GM12872 (cell line): ENCODE results near the gene NRBP1.

Experiments
- TF ChIP-seq, protein P1 (sequence below): IDR thresholded peaks from 3 replicates; pipeline ENCODE4 v1.5.1; 2011; ENCODE audit warnings: low read depth, mild to moderate bottlenecking, low read length, moderate library complexity; ENCODE audit not compliant: insufficient read depth

NRBP1 gene

GRCh38 chr2:27409321-27410073 lies 18.9 kb upstream of the NRBP1 start, which contains the start of gene PPM1G:
Gene PPM1G, minus strand, starts transcription at chr2:27409591. Its CDS starts 169 bp downstream, at chr2:27409422.
- TF ChIP-seq, protein P1, sequence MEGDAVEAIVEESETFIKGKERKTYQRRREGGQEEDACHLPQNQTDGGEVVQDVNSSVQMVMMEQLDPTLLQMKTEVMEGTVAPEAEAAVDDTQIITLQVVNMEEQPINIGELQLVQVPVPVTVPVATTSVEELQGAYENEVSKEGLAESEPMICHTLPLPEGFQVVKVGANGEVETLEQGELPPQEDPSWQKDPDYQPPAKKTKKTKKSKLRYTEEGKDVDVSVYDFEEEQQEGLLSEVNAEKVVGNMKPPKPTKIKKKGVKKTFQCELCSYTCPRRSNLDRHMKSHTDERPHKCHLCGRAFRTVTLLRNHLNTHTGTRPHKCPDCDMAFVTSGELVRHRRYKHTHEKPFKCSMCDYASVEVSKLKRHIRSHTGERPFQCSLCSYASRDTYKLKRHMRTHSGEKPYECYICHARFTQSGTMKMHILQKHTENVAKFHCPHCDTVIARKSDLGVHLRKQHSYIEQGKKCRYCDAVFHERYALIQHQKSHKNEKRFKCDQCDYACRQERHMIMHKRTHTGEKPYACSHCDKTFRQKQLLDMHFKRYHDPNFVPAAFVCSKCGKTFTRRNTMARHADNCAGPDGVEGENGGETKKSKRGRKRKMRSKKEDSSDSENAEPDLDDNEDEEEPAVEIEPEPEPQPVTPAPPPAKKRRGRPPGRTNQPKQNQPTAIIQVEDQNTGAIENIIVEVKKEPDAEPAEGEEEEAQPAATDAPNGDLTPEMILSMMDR = no peak

DNA sequence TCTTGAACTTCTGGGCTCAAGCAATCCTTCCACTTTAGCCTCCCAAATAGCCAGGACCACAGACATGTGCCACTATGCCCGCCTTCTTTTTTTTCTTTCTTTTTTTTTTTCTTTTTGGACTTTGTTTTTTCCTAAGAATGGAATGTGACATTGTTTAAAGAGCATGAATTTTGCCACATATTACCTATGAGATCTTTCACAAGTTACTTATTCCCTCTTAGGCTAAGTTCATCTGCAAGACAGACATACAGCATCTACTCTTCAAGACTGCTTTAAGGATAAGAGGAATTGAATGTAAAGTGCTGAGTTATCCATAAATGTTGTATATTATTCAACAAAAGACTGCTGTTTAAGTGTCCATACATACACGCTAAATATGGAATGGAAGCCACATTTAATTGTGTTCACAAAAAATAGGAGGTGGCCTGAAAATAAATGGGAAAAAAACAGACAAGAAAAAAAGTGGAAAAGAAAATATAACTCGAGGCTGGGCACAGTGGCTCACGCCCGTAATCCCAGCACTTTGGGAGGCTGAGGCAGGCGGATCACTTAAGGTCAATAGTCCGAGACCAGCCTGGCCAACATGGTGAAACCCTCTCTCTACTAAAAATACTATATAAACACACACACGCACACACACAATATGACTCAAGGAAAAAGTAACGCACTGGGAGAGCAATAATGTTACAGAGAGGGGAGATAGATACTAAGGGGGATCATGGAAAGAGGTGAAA lies 15.8 kb upstream of the NRBP1 start:
- TF ChIP-seq, protein P1 = no peak

DNA sequence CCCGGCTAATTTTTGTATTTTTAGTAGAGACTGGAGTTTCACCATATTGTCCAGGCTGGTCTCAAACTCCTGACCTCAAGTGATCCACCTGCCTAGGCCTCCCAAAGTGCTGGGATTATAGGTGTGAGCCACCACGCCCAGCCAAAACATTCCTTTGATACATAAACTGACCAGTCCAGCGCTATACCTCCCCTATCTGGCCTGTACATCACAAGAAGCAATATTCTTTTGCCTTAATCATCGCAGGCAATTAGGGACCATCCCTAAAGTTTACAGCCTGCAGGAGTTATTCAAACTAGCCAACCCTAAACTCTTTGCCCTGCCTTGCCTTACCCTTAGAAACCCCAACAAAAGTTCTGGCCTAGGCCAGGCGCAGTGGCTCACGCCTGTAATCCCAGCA lies 12.3 kb upstream of the NRBP1 start:
- TF ChIP-seq, protein P1 = no peak

DNA sequence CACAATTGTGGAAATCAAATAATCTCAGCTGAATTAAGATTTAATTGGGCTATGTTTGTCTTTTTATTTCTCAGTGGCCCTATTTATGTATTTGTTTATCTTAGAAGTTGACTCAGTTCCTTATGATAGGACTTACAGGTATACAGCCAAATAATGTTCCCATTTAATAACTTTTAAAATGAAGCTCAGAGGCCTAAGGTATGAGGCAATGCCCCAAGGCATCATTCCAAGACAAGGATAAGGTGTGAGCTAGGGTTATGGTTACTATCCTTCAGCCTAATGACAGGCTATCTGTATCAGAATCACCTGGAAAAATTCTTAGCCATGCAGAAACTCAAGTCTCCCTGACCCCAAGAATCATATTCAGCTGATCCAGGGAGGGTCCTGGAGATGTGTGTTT lies 7.4 kb upstream of the NRBP1 start:
- TF ChIP-seq, protein P1 = no peak

DNA sequence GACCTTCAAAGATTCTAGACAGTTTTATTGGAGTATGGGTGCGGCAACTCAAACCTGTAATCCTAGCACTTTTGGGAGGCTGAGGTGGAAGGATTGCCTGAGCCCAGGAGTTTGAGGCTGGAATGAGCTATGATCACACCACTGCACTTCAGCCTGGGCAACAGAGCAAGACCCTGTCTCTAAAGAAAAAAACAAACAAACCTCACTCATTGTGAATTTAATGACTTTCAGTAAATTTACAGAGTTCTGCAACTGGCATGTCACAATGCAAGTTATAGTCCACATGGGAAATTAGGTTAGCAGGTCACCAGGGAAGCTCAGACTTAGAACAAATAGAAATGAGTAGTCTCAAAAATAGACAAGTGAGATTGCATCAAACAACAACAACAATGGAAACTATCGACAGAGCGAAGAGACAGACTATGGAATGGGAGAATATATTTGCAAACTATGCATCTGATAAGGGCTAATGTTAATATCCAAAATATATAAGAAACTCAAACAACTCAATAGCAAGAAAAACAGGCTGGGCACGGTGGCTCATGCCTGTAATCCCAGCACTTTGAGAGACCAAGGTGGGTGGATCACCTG lies 6.7 kb upstream of the NRBP1 start:
- TF ChIP-seq, protein P1 = no peak

GRCh38 chr2:27422958-27423357 lies 5.5 kb upstream of the NRBP1 start:
- TF ChIP-seq, protein P1 = no peak

DNA sequence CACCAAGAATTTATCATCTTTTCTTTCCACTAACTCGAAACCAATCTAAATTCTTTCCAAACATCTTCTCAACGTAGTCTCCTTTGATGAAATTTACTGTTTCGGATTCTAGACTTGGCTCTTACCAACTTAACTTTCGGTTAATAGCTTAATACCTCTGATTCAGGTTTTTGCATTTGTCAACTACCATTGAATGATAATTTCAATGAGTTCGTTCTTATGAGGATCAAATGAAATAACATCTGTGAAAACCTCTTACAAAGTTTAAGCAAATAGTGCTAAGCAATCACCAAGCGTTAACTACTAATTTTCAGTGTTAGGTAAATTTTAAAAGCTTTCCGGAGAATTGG lies 593 bp upstream of the NRBP1 start:
- TF ChIP-seq, protein P1 = no peak
